ENCODE data around the gene PRLR. TPM values are rescaled to one million over a fixed set of nuclear protein-coding genes. Genes with fewer than 3 reads are reported as not detected.

The PRLR gene
- total and polyA plus RNA-seq, 10 donors, result 0.02 to 0.82 (median 0.26) TPM

- no peak for DNase-seq
- Histone ChIP-seq H3K4me3 (no peak overlapping the region), H3K9me3 (no peaks in the 10 kb centered on the region), H3K27ac (no peak overlapping the region), H3K27me3 (replicated peaks in 1 of 7) (no peaks in the 10 kb centered on the region), H3K4me1 (no peaks in the 10 kb centered on the region), H3K36me3 (no peaks in the 10 kb centered on the region)
- TF ChIP-seq POLR2AphosphoS5 (IDR thresholded peaks at IDR 0.05) (no peak), POLR2A (IDR thresholded peaks at IDR 0.05) (no peak), CTCF (IDR thresholded peaks at IDR 0.05 in 8 of 11, conservative IDR thresholded peaks at IDR 0.05 in 3 of 11) (no peak)
- WGBS, 5 donors, result 89 to 95% (median 93%) methylated on average over 4 of the region's 4 CpGs
- intact Hi-C loops (cut with DNase I; ENCODE audit: low total_unique reads), result no loop called here
Measured at GRCh38 chr5:35141739-35142138, 88.5 kb downstream of the PRLR start.

- no peaks in the 10 kb centered on the region for H3K36me3 ChIP-seq
- no peak overlapping the region for H3K4me3 ChIP-seq
- no peaks in the 10 kb centered on the region for H3K9me3 ChIP-seq
- TF ChIP-seq CTCF (IDR thresholded peaks at IDR 0.05 in 8 of 11, conservative IDR thresholded peaks at IDR 0.05 in 3 of 11) (no peak), POLR2AphosphoS5 (IDR thresholded peaks at IDR 0.05) (no peak), POLR2A (IDR thresholded peaks at IDR 0.05) (no peak)
- no peak overlapping the region for H3K27ac ChIP-seq
- WGBS, 5 donors, result 70 to 87% (median 81%) methylated on average over 1 of the region's 1 CpG
- intact Hi-C loops (cut with DNase I; ENCODE audit: low total_unique reads), result no loop called here
- no peaks in the 10 kb centered on the region for H3K4me1 ChIP-seq
- DNase-seq, result no peak
- H3K27me3 ChIP-seq (replicated peaks in 1 of 7), result no peaks in the 10 kb centered on the region
Measured at GRCh38 chr5:35138232-35138631, 92.1 kb downstream of the PRLR start.

GRCh38 chr5:35136386-35136785, 93.9 kb downstream of the PRLR start:
- DNase-seq, result no peak
- 5 to 14% (median 14%) methylated on average over 4 of the region's 4 CpGs for WGBS, 5 donors
- H3K27ac ChIP-seq, result no peak overlapping the region

GRCh38 chr5:35135239-35135700, 95.0 kb downstream of the PRLR start:
- H3K27ac ChIP-seq, result no peak overlapping the region
- TF ChIP-seq POLR2A (IDR thresholded peaks at IDR 0.05) (no peak), CTCF (IDR thresholded peaks at IDR 0.05 in 8 of 11, conservative IDR thresholded peaks at IDR 0.05 in 3 of 11) (no peak), POLR2AphosphoS5 (IDR thresholded peaks at IDR 0.05) (no peak)
- H3K4me1 ChIP-seq, result no peaks in the 10 kb centered on the region
- H3K9me3 ChIP-seq, result no peaks in the 10 kb centered on the region
- H3K27me3 ChIP-seq (replicated peaks in 1 of 7), result peaks cover 0 to under 1% (median 0%) of the 10 kb centered on the region in 7 donors
- H3K36me3 ChIP-seq, result no peaks in the 10 kb centered on the region
- DNase-seq, result no peak
- intact Hi-C loops (cut with DNase I; ENCODE audit: low total_unique reads), result no loop called here
- 89 to 96% (median 92%) methylated on average over 9 of the region's 9 CpGs for WGBS, 5 donors
- H3K4me3 ChIP-seq, result no peak overlapping the region

More at GRCh38 chr5:35136386-35136785, 93.9 kb downstream of the PRLR start:
- Histone ChIP-seq H3K4me3 (no peak overlapping the region), H3K27me3 (replicated peaks in 1 of 7) (no peaks in the 10 kb centered on the region), H3K4me1 (no peaks in the 10 kb centered on the region), H3K9me3 (no peaks in the 10 kb centered on the region), H3K36me3 (no peaks in the 10 kb centered on the region)
- no peak for TF ChIP-seq POLR2AphosphoS5 (IDR thresholded peaks at IDR 0.05)
- TF ChIP-seq POLR2A (IDR thresholded peaks at IDR 0.05), result no peak
- no peak for TF ChIP-seq CTCF (IDR thresholded peaks at IDR 0.05 in 8 of 11, conservative IDR thresholded peaks at IDR 0.05 in 3 of 11)
- intact Hi-C loops (cut with DNase I; ENCODE audit: low total_unique reads), result no loop called here
